ENCODE data around the gene WDR70. TPM values are rescaled to one million over a fixed set of nuclear protein-coding genes. Genes with fewer than 3 reads are reported as not detected.
"Not testable (repeated sequence)": the region's sequence is repeated elsewhere in the genome, so short reads cannot be mapped to it uniquely, and the experiment has no call there.

The WDR70 gene
- total RNA-seq, 1 donor from 2014 or later, result 25.0 TPM

- not testable (repeated sequence) for DNase-seq (ENCODE audit: low read depth in 2 of 2)
These were observed 417.3 kb downstream of the WDR70 start for GRCh38 chr5:37796435-37796834.

GRCh38 chr5:37799865-37800421 is 420.8 kb downstream of the WDR70 start:
- DNase-seq (ENCODE audit: low read depth in 2 of 2), result no peak

DNA sequence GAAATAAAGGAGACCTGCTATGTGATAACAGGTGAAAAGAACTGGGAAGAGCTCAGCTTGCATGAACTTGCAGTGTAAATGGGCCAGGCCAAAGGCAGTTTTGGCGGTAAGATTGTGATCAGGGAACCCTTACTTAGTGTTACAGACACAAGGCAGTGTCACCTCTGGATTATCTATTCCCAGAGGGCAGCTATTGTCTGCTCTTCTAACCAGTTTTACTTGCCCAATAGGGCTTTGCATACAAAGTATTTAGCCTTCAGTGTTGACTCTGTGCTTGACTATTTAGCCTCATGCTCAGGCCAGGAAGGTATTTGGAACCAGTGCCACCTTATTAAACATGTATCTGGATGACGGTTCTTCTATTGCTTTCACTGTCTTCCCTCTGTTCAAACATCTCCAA is 422.4 kb downstream of the WDR70 start:
- no peak for DNase-seq (ENCODE audit: low read depth in 2 of 2)

Other genes with a start within 250 kb of the WDR70 start
- 8.3 and 13.3 TPM in 2 replicates for gene CPLANE1, start 129.9 kb upstream of the WDR70 start, total RNA-seq
- 20.3 and 23.4 TPM in 2 replicates for gene NUP155, start 8.2 kb upstream of the WDR70 start, total RNA-seq

Measured in lung microvascular endothelial cell (primary cell).